Mesothelial cell of epicardium (in vitro differentiated cells): ENCODE results near the gene CTNND2. TPM values are rescaled to one million over a fixed set of nuclear protein-coding genes. Genes with fewer than 3 reads are reported as not detected.

Experiments
- DNase-seq, 2 experiments: peaks; one replicate each; pipeline ENCODE4 v3.0.0; 2021; ENCODE audit warnings: low spot score in 2 of 2; ENCODE audit not compliant: unreplicated experiment in 2 of 2
- H3K27ac Mint-ChIP-seq: 2 replicates; pipeline ENCODE4 v1.8.0; 2021; ENCODE audit warnings: mixed read lengths
- H3K27me3 Mint-ChIP-seq: 2 replicates; pipeline ENCODE4 v1.8.0; 2021; ENCODE audit warnings: low read depth, mixed read lengths
- H3K36me3 Mint-ChIP-seq: 2 replicates; pipeline ENCODE4 v1.8.0; 2021; ENCODE audit warnings: mixed read lengths
- H3K4me1 Mint-ChIP-seq: 2 replicates; pipeline ENCODE4 v1.8.0; 2021; ENCODE audit warnings: mixed read lengths
- H3K4me3 Mint-ChIP-seq: 2 replicates; pipeline ENCODE4 v1.8.0; 2021; ENCODE audit warnings: mild to moderate bottlenecking, moderate library complexity, mixed read lengths
- H3K9me3 Mint-ChIP-seq: 2 replicates; pipeline ENCODE4 v1.8.0; 2021; ENCODE audit warnings: mixed read lengths
- total RNA-seq: library from RNA; stranded (reverse); gene quantifications from 3 replicates; pipeline ENCODE4 v1.2.1, GENCODE V29; 2021
- TF ChIP-seq, protein P1 (sequence below): fragments of 200-600 bp; sonication (generic); IDR thresholded peaks from one replicate; pipeline ENCODE4 v1.5.0; 2021; ENCODE audit warnings: antibody characterized with exemption; ENCODE audit not compliant: unreplicated experiment

The CTNND2 gene
- total RNA-seq, 1 donor from 2014 or later = 7.9 TPM

DNA sequence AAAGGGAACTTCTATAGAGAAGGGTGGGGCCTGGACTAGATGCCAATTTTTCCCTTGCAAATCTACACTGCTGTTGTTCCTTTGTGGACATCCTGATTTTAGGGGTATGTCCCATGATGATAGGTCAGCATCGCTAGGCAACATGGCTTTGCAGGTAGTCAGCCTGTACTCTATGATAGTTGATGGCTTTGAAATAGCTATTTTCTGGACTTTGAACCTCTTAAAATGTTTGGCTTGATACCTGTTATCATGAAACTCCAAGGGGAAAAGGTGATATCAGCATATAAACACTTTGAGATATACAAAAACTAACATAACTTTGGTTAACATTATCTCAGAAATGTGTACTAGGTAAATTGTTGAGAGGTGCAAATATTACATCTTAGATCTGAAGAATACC is 533.2 kb downstream of the CTNND2 start:
- H3K36me3 Mint-ChIP-seq = no peaks in the 10 kb centered on the region

DNA sequence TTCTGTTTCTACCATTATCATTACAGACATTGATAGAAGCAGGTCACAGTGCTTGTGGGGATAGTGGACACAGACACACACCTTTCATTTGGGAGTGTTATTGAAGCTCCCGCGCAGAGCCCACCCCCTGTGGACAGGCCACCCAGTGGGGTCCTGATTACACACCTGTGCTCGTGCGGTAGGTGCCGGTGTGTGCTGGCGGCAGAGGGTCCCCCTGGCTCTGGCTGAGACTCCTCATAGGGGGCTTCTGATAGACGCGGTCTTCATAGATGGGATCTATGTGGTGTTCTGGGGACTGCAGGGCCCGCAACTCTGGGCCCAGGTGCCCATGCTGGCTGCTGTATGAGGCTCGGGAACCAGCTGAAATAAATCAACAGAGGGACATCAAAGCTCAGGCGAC is 539.7 kb downstream of the CTNND2 start:
- Mint-ChIP-seq H3K9me3 (peaks cover 4% of the 10 kb centered on the region), H3K4me3 (no peak overlapping the region)

More for the DNA sequence above, 533.2 kb downstream of the CTNND2 start:
- TF ChIP-seq, protein P1, sequence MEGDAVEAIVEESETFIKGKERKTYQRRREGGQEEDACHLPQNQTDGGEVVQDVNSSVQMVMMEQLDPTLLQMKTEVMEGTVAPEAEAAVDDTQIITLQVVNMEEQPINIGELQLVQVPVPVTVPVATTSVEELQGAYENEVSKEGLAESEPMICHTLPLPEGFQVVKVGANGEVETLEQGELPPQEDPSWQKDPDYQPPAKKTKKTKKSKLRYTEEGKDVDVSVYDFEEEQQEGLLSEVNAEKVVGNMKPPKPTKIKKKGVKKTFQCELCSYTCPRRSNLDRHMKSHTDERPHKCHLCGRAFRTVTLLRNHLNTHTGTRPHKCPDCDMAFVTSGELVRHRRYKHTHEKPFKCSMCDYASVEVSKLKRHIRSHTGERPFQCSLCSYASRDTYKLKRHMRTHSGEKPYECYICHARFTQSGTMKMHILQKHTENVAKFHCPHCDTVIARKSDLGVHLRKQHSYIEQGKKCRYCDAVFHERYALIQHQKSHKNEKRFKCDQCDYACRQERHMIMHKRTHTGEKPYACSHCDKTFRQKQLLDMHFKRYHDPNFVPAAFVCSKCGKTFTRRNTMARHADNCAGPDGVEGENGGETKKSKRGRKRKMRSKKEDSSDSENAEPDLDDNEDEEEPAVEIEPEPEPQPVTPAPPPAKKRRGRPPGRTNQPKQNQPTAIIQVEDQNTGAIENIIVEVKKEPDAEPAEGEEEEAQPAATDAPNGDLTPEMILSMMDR = no peak
- Mint-ChIP-seq H3K27me3 (no peaks in the 10 kb centered on the region), H3K4me1 (no peaks in the 10 kb centered on the region), H3K9me3 (no peaks in the 10 kb centered on the region), H3K4me3 (no peak overlapping the region), H3K27ac (no peak overlapping the region)
- DNase-seq = no peak

GRCh38 chr5:11363631-11364178 is 540.5 kb downstream of the CTNND2 start:
- DNase-seq = no peak
- H3K27ac Mint-ChIP-seq = no peak overlapping the region
- no peaks in the 10 kb centered on the region for H3K36me3 Mint-ChIP-seq
- no peaks in the 10 kb centered on the region for H3K27me3 Mint-ChIP-seq
- H3K4me1 Mint-ChIP-seq = no peaks in the 10 kb centered on the region
- H3K9me3 Mint-ChIP-seq = peaks cover 4% of the 10 kb centered on the region
- H3K4me3 Mint-ChIP-seq = no peak overlapping the region
- TF ChIP-seq, protein P1 = no peak

More for the DNA sequence above, 539.7 kb downstream of the CTNND2 start:
- Mint-ChIP-seq H3K4me1 (no peaks in the 10 kb centered on the region), H3K27me3 (no peaks in the 10 kb centered on the region), H3K27ac (no peak overlapping the region), H3K36me3 (no peaks in the 10 kb centered on the region)
- TF ChIP-seq, protein P1 = no peak
- no peak for DNase-seq

GRCh38 chr5:11361768-11362167 is 542.5 kb downstream of the CTNND2 start:
- Mint-ChIP-seq H3K4me1 (no peaks in the 10 kb centered on the region), H3K9me3 (peaks cover 9% of the 10 kb centered on the region), H3K27me3 (no peaks in the 10 kb centered on the region), H3K4me3 (no peak overlapping the region), H3K36me3 (no peaks in the 10 kb centered on the region), H3K27ac (no peak overlapping the region)
- no peak for DNase-seq
- TF ChIP-seq, protein P1 = no peak

- no peak for DNase-seq
- H3K4me3 Mint-ChIP-seq = no peak overlapping the region
- no peaks in the 10 kb centered on the region for H3K27me3 Mint-ChIP-seq
- H3K4me1 Mint-ChIP-seq = no peaks in the 10 kb centered on the region
- H3K9me3 Mint-ChIP-seq = peaks cover 18% of the 10 kb centered on the region
- no peak overlapping the region for H3K27ac Mint-ChIP-seq
- no peaks in the 10 kb centered on the region for H3K36me3 Mint-ChIP-seq
- TF ChIP-seq, protein P1 = no peak
Observed at GRCh38 chr5:11357928-11358327, 546.3 kb downstream of the CTNND2 start.

DNA sequence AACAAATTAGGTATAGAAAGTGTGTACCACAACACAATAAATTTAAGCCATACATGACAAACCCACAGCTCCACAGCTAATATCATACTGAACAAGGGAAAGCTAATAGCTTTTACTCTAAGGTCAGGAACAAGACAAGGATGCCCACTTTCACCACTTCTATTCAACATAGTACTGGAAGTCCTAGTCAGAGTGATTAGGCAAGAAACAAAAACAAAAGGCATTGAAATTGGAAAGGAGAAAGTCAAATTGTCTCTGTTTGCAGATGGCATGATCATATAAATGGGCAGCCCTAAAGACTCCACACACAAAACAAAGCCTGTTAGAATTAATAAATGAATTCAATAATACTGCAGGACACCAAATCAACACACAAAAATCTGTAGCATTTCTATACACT is 548.8 kb downstream of the CTNND2 start:
- H3K9me3 Mint-ChIP-seq = peaks cover 14% of the 10 kb centered on the region
- H3K27me3 Mint-ChIP-seq = no peaks in the 10 kb centered on the region
- H3K36me3 Mint-ChIP-seq = no peaks in the 10 kb centered on the region
- no peak overlapping the region for H3K27ac Mint-ChIP-seq
- no peaks in the 10 kb centered on the region for H3K4me1 Mint-ChIP-seq
- H3K4me3 Mint-ChIP-seq = no peak overlapping the region
- TF ChIP-seq, protein P1 = no peak
- no peak for DNase-seq
